Smooth muscle cell (in vitro differentiated cells): ENCODE data around the gene KRT71. TPM values are rescaled to one million over a fixed set of nuclear protein-coding genes. Genes with fewer than 3 reads are reported as not detected.

ENCODE experiments used
- DNase-seq: peaks from one replicate; lab custom pipeline; 2025; ENCODE audit not compliant: unreplicated experiment; lab: John Stamatoyannopoulos, UW
- H2AFZ ChIP-seq: fragments of 200-600 bp; sonication (generic); 2 replicates; pipeline ENCODE4 v1.6.0; 2016; ENCODE audit warnings: antibody characterized with exemption, low read depth, mild to moderate bottlenecking
- H3F3A ChIP-seq: fragments of 200-600 bp; sonication (generic); 2 replicates; pipeline ENCODE4 v1.6.0; 2017; ENCODE audit warnings: antibody characterized with exemption, low read depth
- H3K27ac ChIP-seq: fragments of 200-600 bp; sonication (generic); 2 replicates; pipeline ENCODE4 v1.5.1; 2016; ENCODE audit warnings: low read depth, mild to moderate bottlenecking
- H3K27me3 ChIP-seq: fragments of 200-600 bp; sonication (generic); 2 replicates; pipeline ENCODE4 v1.6.1; 2016; ENCODE audit warnings: low read depth, mild to moderate bottlenecking
- H3K36me3 ChIP-seq: fragments of 200-600 bp; sonication (generic); 2 replicates; pipeline ENCODE4 v1.5.1; 2016; ENCODE audit warnings: low read depth
- H3K4me1 ChIP-seq: fragments of 200-600 bp; sonication (generic); 2 replicates; pipeline ENCODE4 v1.5.1; 2016; ENCODE audit warnings: low read depth
- H3K4me2 ChIP-seq: fragments of 200-600 bp; sonication (generic); 2 replicates; pipeline ENCODE4 v1.6.0; 2016; ENCODE audit warnings: mild to moderate bottlenecking
- H3K4me3 ChIP-seq: fragments of 200-600 bp; sonication (generic); 2 replicates; pipeline ENCODE4 v1.5.1; 2016; ENCODE audit warnings: mild to moderate bottlenecking
- H3K79me2 ChIP-seq: fragments of 200-600 bp; sonication (generic); 2 replicates; pipeline ENCODE4 v1.6.0; 2016; ENCODE audit warnings: low read depth, mild to moderate bottlenecking
- H3K9ac ChIP-seq: fragments of 200-600 bp; sonication (generic); 2 replicates; pipeline ENCODE4 v1.6.0; 2016; ENCODE audit warnings: low read depth
- H3K9me3 ChIP-seq: fragments of 200-600 bp; sonication (generic); replicated peaks from 2 replicates; pipeline ENCODE4 v1.5.1; 2016; ENCODE audit warnings: low read depth
- H4K20me1 ChIP-seq: fragments of 200-600 bp; sonication (generic); 2 replicates; pipeline ENCODE4 v1.6.0; 2016; ENCODE audit warnings: low read depth
- CTCF ChIP-seq: fragments of 200-600 bp; sonication (generic); IDR thresholded peaks from 2 replicates; pipeline ENCODE4 v1.5.1; 2017; ENCODE audit warnings: borderline replicate concordance, mild to moderate bottlenecking, antibody characterized with exemption; ENCODE audit not compliant: insufficient read depth, poor library complexity, severe bottlenecking
- WGBS: methylation state at CpG from one replicate; pipeline ENCODE4 v1.1.7; 2016; ENCODE audit warnings: low lambda C conversion rate; 5-methylcytosine and 5-hydroxymethylcytosine counted together
- polyA plus RNA-seq: library from polyadenylated mRNA; unstranded; fragments of >200 nt; fragmentation: Nextera tagmentation; extraction: Ambion mirVana; gene quantifications from 2 replicates; pipeline ENCODE4 v1.2.1, GENCODE V29; 2016
- total RNA-seq: library from RNA; depleted of rRNA; stranded (reverse); fragments of >200 nt; gene quantifications from 2 replicates; pipeline ENCODE4 v1.2.3, GENCODE V29; 2014

Gene KRT71
- total and polyA plus RNA-seq, 2 experiments from 2014 or later = not detected

GRCh38 chr12:52513736-52514135, 39.2 kb downstream of the KRT71 start:
- Histone ChIP-seq H3K79me2 (no peaks in the 10 kb centered on the region), H3F3A (no peaks in the 10 kb centered on the region), H3K27me3 (no peaks in the 10 kb centered on the region), H3K4me1 (no peaks in the 10 kb centered on the region), H3K36me3 (no peaks in the 10 kb centered on the region), H4K20me1 (no peaks in the 10 kb centered on the region), H2AFZ (no peak overlapping the region), H3K4me2 (no peak overlapping the region), H3K9ac (no peak overlapping the region), H3K9me3 (no peaks in the 10 kb centered on the region), H3K27ac (no peak overlapping the region), H3K4me3 (no peak overlapping the region)
- TF ChIP-seq CTCF = no peak
- 92% methylated on average over 6 of the region's 6 CpGs for WGBS
- DNase-seq = no peak

GRCh38 chr12:52508211-52508610, 44.7 kb downstream of the KRT71 start:
- Histone ChIP-seq H3K27ac (no peak overlapping the region), H3K79me2 (no peaks in the 10 kb centered on the region), H3K9me3 (no peaks in the 10 kb centered on the region), H4K20me1 (no peaks in the 10 kb centered on the region), H3F3A (no peaks in the 10 kb centered on the region), H3K9ac (no peak overlapping the region), H3K27me3 (no peaks in the 10 kb centered on the region), H3K4me2 (no peak overlapping the region), H3K36me3 (no peaks in the 10 kb centered on the region), H3K4me1 (no peaks in the 10 kb centered on the region), H2AFZ (no peak overlapping the region), H3K4me3 (no peak overlapping the region)
- no peak for DNase-seq
- no peak for TF ChIP-seq CTCF
- WGBS = 87% methylated on average over 5 of the region's 5 CpGs

- no peaks in the 10 kb centered on the region for H4K20me1 ChIP-seq
- H3K4me2 ChIP-seq = peak overlapping the region; percentile 10
- H3K27ac ChIP-seq = peak overlapping the region; percentile 25
- peak overlapping the region; percentile 35 for H2AFZ ChIP-seq
- no peaks in the 10 kb centered on the region for H3K4me1 ChIP-seq
- WGBS = 31% methylated on average over 4 of the region's 4 CpGs
- H3K9me3 ChIP-seq = no peaks in the 10 kb centered on the region
- H3K27me3 ChIP-seq = no peaks in the 10 kb centered on the region
- TF ChIP-seq CTCF = peak; percentile 57
- H3K4me3 ChIP-seq = no peak overlapping the region
- DNase-seq = no peak
- no peaks in the 10 kb centered on the region for H3K36me3 ChIP-seq
- H3K79me2 ChIP-seq = no peaks in the 10 kb centered on the region
- H3K9ac ChIP-seq = no peak overlapping the region
- no peaks in the 10 kb centered on the region for H3F3A ChIP-seq
These were observed 45.9 kb downstream of the KRT71 start for GRCh38 chr12:52506858-52507715.

GRCh38 chr12:52502877-52503276, 50.1 kb downstream of the KRT71 start:
- Histone ChIP-seq H3K4me1 (no peaks in the 10 kb centered on the region), H3K27me3 (no peaks in the 10 kb centered on the region), H2AFZ (no peak overlapping the region), H3K79me2 (no peaks in the 10 kb centered on the region), H3K9me3 (no peaks in the 10 kb centered on the region), H3K4me2 (no peak overlapping the region), H4K20me1 (no peaks in the 10 kb centered on the region), H3K36me3 (no peaks in the 10 kb centered on the region), H3F3A (no peaks in the 10 kb centered on the region), H3K9ac (no peak overlapping the region), H3K4me3 (no peak overlapping the region), H3K27ac (no peak overlapping the region)
- TF ChIP-seq CTCF = no peak
- DNase-seq = no peak
- WGBS = 90% methylated on average over 1 of the region's 1 CpG
